Iris pigment epithelial cell (primary cell): ENCODE results near the gene VEGFB.
A peak's percentile ranks its signal among the peaks of the same experiment; 100 is the strongest.
"Not testable (repeated sequence)": the region's sequence is repeated elsewhere in the genome, so short reads cannot be mapped to it uniquely, and the experiment has no call there.

Experiments
- DNase-seq: peaks from one replicate; pipeline ENCODE4 v3.0.0-alpha.2; 2011; ENCODE audit warnings: low read depth

The VEGFB gene

DNA sequence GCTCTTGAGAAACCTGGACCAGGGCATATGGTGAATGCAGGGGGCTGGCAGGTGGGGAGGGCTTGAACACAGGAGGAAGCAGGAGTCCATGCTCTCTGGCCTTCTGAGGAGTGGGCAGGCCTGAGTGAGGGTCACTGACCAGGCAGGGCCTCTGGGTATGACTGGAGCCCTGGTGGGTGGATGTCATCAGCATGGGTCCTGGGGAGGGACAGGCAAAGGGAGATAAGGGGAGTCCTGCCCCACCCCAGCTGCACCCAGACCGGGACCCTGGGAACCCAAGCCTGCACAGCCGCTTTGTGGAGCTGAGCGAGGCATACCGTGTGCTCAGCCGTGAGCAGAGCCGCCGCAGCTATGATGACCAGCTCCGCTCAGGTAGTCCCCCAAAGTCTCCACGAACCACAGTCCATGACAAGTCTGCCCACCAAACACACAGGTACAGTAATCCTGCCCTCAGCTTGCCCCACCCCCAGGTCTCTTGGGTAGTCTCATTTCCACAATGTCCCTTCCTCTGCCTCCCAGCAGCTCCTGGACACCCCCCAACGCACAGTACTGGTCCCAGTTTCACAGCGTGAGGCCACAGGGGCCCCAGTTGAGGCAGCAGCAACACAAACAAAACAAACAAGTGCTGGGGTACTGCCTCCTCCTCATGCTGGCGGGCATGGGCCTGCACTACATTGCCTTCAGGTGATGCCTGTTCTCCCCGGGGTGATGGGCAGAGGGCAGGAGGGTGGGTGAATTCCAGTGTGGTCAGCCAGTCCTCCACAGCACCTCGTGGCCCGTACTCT lies 2.0 kb upstream of the VEGFB start:
- DNase-seq: no peak

GRCh38 chr11:64232967-64233315 lies 1.4 kb upstream of the VEGFB start:
- DNase-seq: no peak

DNA sequence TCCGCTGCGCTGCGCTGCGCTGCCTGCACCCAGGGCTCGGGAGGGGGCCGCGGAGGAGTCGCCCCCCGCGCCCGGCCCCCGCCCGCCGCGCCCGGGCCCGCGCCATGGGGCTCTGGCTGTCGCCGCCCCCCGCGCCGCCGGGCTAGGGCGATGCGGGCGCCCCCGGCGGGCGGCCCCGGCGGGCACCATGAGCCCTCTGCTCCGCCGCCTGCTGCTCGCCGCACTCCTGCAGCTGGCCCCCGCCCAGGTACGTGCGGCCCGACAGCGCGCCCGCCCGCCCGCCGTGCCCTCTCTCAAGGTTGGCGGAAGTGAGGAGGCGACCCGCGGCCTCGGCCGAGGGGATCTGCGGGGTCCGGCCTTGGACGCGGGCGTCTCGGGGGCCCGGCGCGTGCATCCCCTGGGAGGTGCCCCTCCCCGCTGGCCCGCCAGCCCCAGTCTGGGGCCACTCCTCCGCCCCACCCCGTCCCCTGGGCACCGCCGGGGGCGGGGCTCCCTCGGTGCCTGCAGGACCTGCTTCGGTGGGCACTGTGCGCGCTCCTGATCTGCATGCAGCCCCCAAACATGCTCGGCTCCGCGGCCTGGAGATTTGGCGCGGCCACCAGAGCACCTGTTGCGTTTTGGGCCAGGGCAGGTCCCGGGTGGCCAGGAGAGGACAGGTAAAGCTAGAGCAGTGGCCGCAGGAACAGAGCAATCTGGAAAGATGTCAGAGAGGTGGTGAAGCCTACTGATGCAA lies 429 bp downstream of the VEGFB start:
- no peak for DNase-seq

GRCh38 chr11:64235437-64236161 lies 1.2 kb downstream of the VEGFB start:
- DNase-seq: no peak

- no peak for DNase-seq
Observed at GRCh38 chr11:64237484-64237951, 3.1 kb downstream of the VEGFB start.

DNA sequence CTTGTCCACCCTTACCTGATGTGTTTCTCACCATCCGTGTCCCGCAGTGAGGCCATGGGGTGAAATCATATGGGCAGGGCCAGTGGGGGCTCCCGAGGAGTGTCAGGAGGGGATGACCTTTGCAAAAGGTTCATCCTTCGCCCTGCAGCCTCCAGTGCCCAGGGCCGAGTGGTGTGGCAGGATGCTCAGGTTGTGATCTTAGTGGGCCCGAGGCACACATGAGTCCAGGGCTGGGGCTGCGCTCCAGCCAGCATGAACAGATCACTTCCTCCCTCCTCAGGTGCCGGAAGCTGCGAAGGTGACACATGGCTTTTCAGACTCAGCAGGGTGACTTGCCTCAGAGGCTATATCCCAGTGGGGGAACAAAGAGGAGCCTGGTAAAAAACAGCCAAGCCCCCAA lies 3.7 kb downstream of the VEGFB start:
- DNase-seq: no peak

DNA sequence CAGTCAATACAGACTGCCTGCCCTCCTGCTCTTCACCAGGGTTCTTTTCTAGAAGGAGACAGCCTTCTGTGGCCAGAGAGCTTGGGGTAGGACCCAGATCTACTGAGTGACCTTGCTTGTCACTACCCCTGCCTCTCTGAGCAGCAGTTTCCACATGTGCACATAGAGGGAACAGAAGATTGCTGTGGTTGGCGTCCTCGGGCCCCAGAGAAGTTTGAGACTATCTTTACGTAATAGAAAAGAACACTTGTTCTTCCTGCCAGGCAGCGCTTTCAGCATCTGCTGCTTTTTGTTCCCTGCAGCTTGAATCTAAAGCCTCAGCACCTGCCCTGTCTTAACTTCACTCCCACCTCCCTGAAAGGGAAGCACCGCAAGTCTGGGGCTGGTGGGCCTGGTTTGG lies 4.6 kb downstream of the VEGFB start:
- DNase-seq: no peak

DNA sequence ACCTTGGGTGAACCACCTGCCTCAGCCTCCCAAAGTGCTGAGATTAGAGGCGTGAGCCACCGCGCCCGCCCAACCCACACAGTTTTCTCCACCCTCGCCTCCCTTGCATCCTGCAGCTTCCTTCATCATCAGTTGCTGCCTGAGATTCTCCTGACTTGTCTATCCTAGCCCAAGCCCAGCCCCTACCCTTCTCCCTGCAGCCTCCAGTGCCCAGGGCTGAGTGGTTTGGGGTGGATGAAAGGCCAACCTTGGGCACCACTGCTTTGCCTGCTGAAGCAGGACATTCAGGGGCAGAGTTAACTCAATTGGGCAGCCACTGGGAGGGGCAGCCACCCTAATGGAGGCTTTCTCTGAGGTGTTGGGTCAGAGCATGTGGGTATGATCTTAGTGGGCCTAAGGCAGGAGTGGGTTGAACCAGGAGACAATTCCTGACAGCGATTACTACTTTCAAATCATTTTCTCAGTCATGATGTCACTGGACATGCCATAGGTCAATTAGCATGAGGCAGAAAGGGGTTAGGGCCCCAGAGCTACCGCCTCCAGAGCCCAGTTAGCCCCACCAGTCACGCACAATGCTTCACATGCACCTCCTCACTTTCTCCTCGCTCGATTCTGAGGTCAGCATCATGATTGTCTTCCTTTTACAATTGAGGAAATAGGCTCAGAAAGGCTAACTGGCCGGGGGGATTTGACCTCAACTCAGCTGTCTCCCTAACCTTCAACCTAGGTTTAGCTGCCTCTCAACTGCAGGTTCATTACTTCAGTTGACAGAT lies 5.5 kb downstream of the VEGFB start:
- no peak for DNase-seq

DNA sequence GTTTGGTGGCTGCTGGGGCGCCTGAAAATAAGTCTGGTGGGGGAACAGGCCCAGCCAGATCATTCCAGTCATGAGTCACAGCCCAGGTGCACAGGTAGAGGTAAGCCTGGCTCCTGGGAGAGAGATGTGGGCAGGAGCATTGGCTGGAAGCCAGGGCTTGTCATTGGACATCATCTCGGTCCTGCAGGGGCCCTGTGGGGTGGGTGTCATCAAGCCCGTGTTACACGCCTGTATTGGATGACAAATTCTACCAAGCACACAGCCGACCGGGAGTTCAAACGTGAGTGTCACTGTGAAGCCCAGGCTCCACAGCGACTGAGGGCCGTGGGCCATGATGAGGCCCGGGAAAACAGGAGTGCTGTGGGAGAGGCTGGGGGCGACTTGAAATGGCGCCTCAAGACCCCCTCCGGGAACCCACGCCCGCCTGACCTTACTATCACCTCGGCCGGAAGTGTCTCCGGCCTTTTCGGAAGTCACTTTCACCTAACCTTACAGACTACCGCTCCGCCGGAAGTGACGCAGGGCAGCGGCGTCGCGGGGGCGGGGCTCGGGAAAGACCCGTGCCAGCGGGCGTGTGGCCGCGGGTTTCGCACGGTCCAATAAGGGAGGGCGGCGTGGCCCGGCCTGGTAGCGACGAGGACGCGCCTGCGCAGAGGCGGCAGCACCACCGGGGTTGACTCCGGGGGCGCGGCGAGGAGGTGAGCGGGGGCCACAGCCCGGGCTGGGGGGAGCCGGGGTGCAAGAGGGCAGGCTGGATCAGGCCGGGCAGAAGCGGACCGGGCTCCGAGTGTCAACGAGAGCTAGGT lies 6.3 kb downstream of the VEGFB start, which contains the start of gene FKBP2:
TSS of gene FKBP2 (plus strand) at position 661 of the 806 bp plus-strand sequence. CDS start 1,293 bp downstream, outside the sequence.
- peak; percentile 97 for DNase-seq

- DNase-seq: peak; percentile 99
Observed at GRCh38 chr11:64241241-64241490, 6.8 kb downstream of the VEGFB start.

- DNase-seq: peak; percentile 42
Observed at GRCh38 chr11:64241491-64242374, 7.3 kb downstream of the VEGFB start.

DNA sequence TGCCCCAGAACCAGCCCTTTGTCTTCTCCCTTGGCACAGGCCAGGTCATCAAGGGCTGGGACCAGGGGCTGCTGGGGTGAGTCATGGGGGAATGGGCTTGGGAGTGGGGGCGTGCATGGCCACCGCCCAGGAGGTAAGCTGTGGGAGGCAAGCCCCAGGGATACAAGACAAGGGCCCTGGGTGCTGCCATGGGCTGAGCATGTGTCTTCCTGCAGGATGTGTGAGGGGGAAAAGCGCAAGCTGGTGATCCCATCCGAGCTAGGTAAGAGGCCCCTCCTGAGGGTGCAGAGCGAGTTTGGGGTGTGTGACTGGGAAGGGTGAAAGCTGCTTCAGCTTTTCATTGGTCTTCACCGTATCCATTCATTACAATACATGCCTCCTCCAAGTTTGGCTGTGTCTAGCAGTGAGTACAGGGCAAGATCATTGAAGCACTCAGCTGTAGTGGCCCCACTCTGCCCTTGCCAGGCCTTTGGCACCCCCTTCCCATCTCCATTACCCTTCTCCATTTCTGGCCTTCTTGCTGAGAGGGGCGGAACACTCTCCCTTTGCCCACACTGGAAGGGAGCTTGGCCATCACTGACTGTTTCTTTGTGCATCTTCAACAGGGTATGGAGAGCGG lies 9.0 kb downstream of the VEGFB start:
- no peak for DNase-seq

DNA sequence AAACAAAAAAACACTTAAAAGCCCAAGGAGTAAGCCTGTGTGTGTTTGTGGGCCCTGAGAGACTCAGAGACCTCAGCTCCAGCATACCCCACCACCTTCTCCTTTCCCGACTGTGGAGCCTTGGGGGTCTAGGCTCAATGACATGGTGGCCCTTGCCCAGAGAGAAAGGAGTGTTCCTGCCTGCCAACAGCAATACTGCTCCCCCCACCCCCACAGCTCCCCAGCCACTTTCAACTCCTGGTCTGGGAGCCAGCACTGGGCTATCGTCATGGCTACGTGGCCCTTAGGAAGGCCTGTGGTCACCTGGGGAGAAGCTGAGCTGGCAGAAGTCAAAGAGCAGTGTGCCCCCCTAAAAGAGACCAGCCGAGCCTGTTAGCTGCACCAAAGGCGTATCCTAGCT lies 9.7 kb downstream of the VEGFB start:
- DNase-seq: no peak

DNA sequence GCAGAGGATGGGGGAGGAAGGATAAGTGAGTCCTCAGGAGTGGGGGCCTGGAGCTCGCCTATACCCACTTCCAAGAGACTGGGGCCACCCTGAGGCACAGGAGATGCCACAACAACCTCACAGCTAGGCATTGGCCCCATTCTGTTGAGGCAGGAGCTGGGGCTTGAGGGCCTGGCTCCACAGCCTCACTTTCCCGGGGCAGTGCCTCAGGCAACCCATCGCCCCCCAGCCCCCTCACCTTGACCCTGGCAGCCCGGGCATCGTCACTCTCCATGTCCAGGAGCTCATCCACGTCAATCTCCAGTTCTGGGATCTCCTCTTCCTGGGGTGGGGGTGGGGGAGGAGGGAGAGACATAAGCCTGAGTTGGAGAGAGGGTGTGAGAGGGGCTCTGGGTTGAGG lies 10.6 kb downstream of the VEGFB start:
- DNase-seq: no peak

- DNase-seq: no peak
Observed at GRCh38 chr11:64245401-64245796, 11.0 kb downstream of the VEGFB start.

- peak; percentile 91 for DNase-seq
Observed at GRCh38 chr11:64245797-64246620, 11.6 kb downstream of the VEGFB start.

DNA sequence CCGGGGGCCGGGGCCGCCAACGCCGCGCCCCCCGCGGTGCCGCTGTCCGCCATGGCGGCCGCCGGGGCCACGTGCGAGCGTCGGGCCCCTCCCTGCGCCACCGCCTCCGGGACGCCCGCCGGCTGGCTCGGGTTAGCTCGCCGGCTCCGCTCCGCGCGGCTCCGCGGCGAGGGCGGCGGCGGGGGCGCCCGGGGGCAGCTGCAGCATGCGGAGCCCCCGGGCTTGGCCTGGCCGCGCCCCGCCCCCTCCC lies 12.2 kb downstream of the VEGFB start:
- not testable (repeated sequence) for DNase-seq

DNA sequence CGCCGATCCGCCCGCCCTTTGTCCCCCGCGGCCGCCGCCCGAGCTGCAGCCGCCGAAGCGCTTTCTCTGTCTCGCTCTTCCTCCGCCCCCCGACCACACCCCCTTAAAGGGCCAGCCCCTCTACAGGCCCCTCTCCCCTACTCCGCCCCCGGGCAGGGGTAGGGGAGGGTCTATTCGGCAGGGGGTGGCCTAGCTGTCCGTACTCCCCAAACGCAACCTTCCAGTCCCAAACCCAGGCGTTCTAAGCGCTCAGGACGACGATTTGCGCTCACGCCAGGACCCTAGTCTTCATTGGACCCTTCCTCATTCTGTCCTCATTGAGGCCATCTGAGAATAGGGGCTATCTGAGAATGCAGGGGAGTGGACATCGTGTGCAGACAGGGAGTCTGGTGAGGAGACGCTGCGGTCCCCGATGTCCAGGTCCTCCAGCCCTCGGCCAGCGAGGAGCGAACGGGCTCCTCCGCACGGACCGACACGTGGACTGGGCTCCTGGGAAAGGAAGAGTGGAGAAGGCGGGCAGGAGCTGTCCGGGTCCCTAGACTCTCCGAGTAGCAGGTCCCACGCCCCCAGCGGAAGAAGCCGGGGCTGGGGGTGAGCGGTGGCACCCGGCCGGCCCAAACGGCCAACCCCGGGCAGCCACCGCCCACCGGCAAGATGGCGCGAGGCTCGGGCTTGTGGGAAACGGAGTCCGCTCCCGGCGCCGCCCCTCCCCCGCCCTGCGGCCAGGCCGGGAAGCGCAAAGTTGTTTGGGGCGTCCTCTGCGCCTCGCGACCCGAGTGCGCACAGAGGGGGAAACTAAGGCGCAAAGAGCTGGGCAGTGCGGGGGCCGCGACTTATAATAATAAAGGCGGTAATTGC lies 12.7 kb downstream of the VEGFB start, which contains the start of gene PPP1R14B:
TSS of gene PPP1R14B (minus strand) at position 73 of the 858 bp plus-strand sequence. CDS start 270 bp downstream, outside the sequence.
- DNase-seq: peak; percentile 88
